ENCODE data around the gene ADIPOR1. TPM values are rescaled to one million over a fixed set of nuclear protein-coding genes. Genes with fewer than 3 reads are reported as not detected.

Gene ADIPOR1
- total and polyA plus RNA-seq, 8 donors, result 63.2 to 138 (median 67.1) TPM

GRCh38 chr1:202951437-202951836 lies 6.7 kb downstream of the ADIPOR1 start:
- H3K27me3 ChIP-seq, result no peaks in the 10 kb centered on the region
- ATAC-seq (no peak), DNase-seq (no peak)
- no peaks in the 10 kb centered on the region for H3K9me3 ChIP-seq
- H3K4me1 ChIP-seq, result peaks cover 18 to 55% of the 10 kb centered on the region in 2 donors
- TF ChIP-seq CTCF (IDR thresholded peaks at IDR 0.05), result no peak
- H3K4me3 ChIP-seq, result no peak overlapping the region
- H3K27ac ChIP-seq, result peak overlapping the region in 1 of 2 donors; percentile 93
- intact Hi-C loops (cut with DNase I), result no loop called here
- H3K36me3 ChIP-seq, result peaks cover 0 to 44% of the 10 kb centered on the region in 2 donors

GRCh38 chr1:202945483-202945882 lies 12.6 kb downstream of the ADIPOR1 start:
- ATAC-seq (no peak), DNase-seq (no peak)
- Histone ChIP-seq H3K27me3 (no peaks in the 10 kb centered on the region), H3K27ac (no peak overlapping the region), H3K9me3 (no peaks in the 10 kb centered on the region), H3K36me3 (peaks cover 7 to 100% of the 10 kb centered on the region in 2 donors), H3K4me3 (no peak overlapping the region), H3K4me1 (no peaks in the 10 kb centered on the region)
- intact Hi-C loops (cut with DNase I), result no loop called here
- no peak for TF ChIP-seq CTCF (IDR thresholded peaks at IDR 0.05)

GRCh38 chr1:202944438-202944921 lies 13.6 kb downstream of the ADIPOR1 start:
- no peaks in the 10 kb centered on the region for H3K27me3 ChIP-seq
- no peak overlapping the region for H3K27ac ChIP-seq
- no peaks in the 10 kb centered on the region for H3K4me1 ChIP-seq
- no peak overlapping the region for H3K4me3 ChIP-seq
- no peak for DNase-seq
- peaks cover 7 to 100% of the 10 kb centered on the region in 2 donors for H3K36me3 ChIP-seq
- intact Hi-C loops (cut with DNase I), result no loop called here
- TF ChIP-seq CTCF (IDR thresholded peaks at IDR 0.05), result no peak
- ATAC-seq, result no peak
- H3K9me3 ChIP-seq, result no peaks in the 10 kb centered on the region

GRCh38 chr1:202942426-202942825 lies 15.7 kb downstream of the ADIPOR1 start:
- H3K36me3 ChIP-seq, result peaks cover 7 to 82% of the 10 kb centered on the region in 2 donors

GRCh38 chr1:202941372-202941771 lies 16.7 kb downstream of the ADIPOR1 start:
- Histone ChIP-seq H3K4me1 (no peaks in the 10 kb centered on the region), H3K27ac (no peak overlapping the region), H3K27me3 (no peaks in the 10 kb centered on the region), H3K9me3 (no peaks in the 10 kb centered on the region), H3K4me3 (no peak overlapping the region), H3K36me3 (peaks cover 7 to 72% of the 10 kb centered on the region in 2 donors)
- no peak for TF ChIP-seq CTCF (IDR thresholded peaks at IDR 0.05)
- no peak for DNase-seq
- no peak for ATAC-seq
- intact Hi-C loops (cut with DNase I), result no loop called here

More at GRCh38 chr1:202942426-202942825, 15.7 kb downstream of the ADIPOR1 start:
- H3K4me3 ChIP-seq, result no peak overlapping the region
- no peaks in the 10 kb centered on the region for H3K4me1 ChIP-seq
- no peaks in the 10 kb centered on the region for H3K27me3 ChIP-seq
- DNase-seq (no peak), ATAC-seq (no peak)
- H3K27ac ChIP-seq, result no peak overlapping the region
- TF ChIP-seq CTCF (IDR thresholded peaks at IDR 0.05), result no peak
- H3K9me3 ChIP-seq, result no peaks in the 10 kb centered on the region
- intact Hi-C loops (cut with DNase I), result no loop called here

All from left lung (tissue), 10 donors.